H1 (cell line): ENCODE data around the gene NBAS. TPM values are rescaled to one million over a fixed set of nuclear protein-coding genes. Genes with fewer than 3 reads are reported as not detected.

Experiments
- CTCF ChIA-PET: fragments of 300-600 bp; sonication (Branson Sonifier 250); formaldehyde crosslinking; loops from one replicate; lab custom pipeline; 2021; ENCODE audit not compliant: partially characterized antibody; lab: Charles Lee
- POLR2A ChIA-PET: fragments of 300-600 bp; sonication (Branson Sonifier 250); formaldehyde crosslinking; loops from one replicate; lab custom pipeline; 2021; ENCODE audit warnings: inconsistent platforms; ENCODE audit not compliant: partially characterized antibody; lab: Charles Lee
- DNase-seq, 2 experiments: peaks; one replicate each; pipeline versions ENCODE4 v3.0.0 to v3.0.0-alpha.2; 2010 to 2022; ENCODE audit warnings: low spot score in 2 of 2, low read depth in 1 of 2, mixed read lengths in 1 of 2
- FAIRE-seq: peaks from 2 replicates; lab custom pipeline; 2011; peaks lifted over from hg19 to GRCh38; lab: Jason Lieb, UNC
- H2AFZ ChIP-seq: 2 replicates; pipeline ENCODE4 v1.8.1; 2012; ENCODE audit warnings: low read length, inconsistent platforms
- H2AK5ac ChIP-seq: 2 replicates; pipeline ENCODE4 v1.6.1; 2013; ENCODE audit warnings: low read depth, low read length
- H2BK120ac ChIP-seq: replicated peaks from 2 replicates; pipeline ENCODE3; 2013; ENCODE audit warnings: low read depth, low read length, inconsistent platforms
- H2BK12ac ChIP-seq: 2 replicates; pipeline ENCODE4 v1.6.1; 2013; ENCODE audit warnings: low read depth, low read length
- H2BK15ac ChIP-seq: 2 replicates; pipeline ENCODE4 v1.6.1; 2013; ENCODE audit warnings: low read length
- H2BK20ac ChIP-seq: 2 replicates; pipeline ENCODE4 v1.6.1; 2013; ENCODE audit warnings: low read length
- H2BK5ac ChIP-seq: 2 replicates; pipeline ENCODE4 v1.6.1; 2013; ENCODE audit warnings: low read depth, low read length
- H3K14ac ChIP-seq: 2 replicates; pipeline ENCODE4 v1.6.1; 2013; ENCODE audit warnings: inconsistent platforms; ENCODE audit not compliant: insufficient read length
- H3K18ac ChIP-seq: 2 replicates; pipeline ENCODE4 v1.6.1; 2013; ENCODE audit warnings: low read length; ENCODE audit errors: extremely low read depth
- H3K23ac ChIP-seq: 2 replicates; pipeline ENCODE4 v1.6.1; 2013; ENCODE audit warnings: inconsistent platforms; ENCODE audit not compliant: insufficient read length
- H3K23me2 ChIP-seq: 2 replicates; pipeline ENCODE4 v1.6.1; 2013; ENCODE audit warnings: low read depth, low read length
- H3K27ac ChIP-seq: 2 replicates; pipeline ENCODE4 v1.6.1; 2011; ENCODE audit warnings: low read depth, low read length, inconsistent platforms
- H3K27me3 ChIP-seq, 4 experiments: replicated peaks in 1 of 4; 1 replicate in 1 of 4; 2 replicates in 3 of 4; pipeline versions ENCODE4 v1.6.1 to v1.8.1; 2011 to 2013; ENCODE audit warnings: low read length in 3 of 4, mild to moderate bottlenecking in 3 of 4, inconsistent platforms in 2 of 4, mixed read lengths in 2 of 4, moderate library complexity in 1 of 4; ENCODE audit not compliant: control insufficient read depth in 3 of 4, insufficient read depth in 3 of 4; ENCODE audit errors: extremely low read depth in 1 of 4
- H3K36me3 ChIP-seq, 4 experiments: 2 replicates each; pipeline versions ENCODE4 v1.6.1 to v1.8.1; 2011 to 2013; ENCODE audit warnings: mild to moderate bottlenecking in 4 of 4, low read length in 3 of 4, moderate library complexity in 2 of 4, control low read depth in 1 of 4, inconsistent platforms in 1 of 4; ENCODE audit not compliant: insufficient read depth in 4 of 4, control insufficient read depth in 2 of 4
- H3K4ac ChIP-seq: replicated peaks from 2 replicates; pipeline ENCODE3; 2013; ENCODE audit warnings: low read length, low read depth, mixed read lengths, inconsistent platforms; ENCODE audit not compliant: insufficient read length
- H3K4me1 ChIP-seq, 4 experiments: replicated peaks in 1 of 4; 1 replicate in 1 of 4; 2 replicates in 3 of 4; pipeline versions ENCODE4 v1.6.1 to v1.8.1; 2011 to 2013; ENCODE audit warnings: low read length in 3 of 4, inconsistent platforms in 2 of 4, mixed read lengths in 1 of 4; ENCODE audit not compliant: insufficient read depth in 4 of 4, control insufficient read depth in 3 of 4
- H3K4me2 ChIP-seq, 2 experiments: 2 replicates each; pipeline versions ENCODE4 v1.6.1 to v1.8.1; 2011 to 2013; ENCODE audit warnings: low read depth in 2 of 2, low read length in 2 of 2, control low read depth in 1 of 2, inconsistent platforms in 1 of 2, mild to moderate bottlenecking in 1 of 2; ENCODE audit not compliant: insufficient read depth in 1 of 2
- H3K4me3 ChIP-seq, 4 experiments: fragments of 200-600, 300-600 bp in 1 of 4; sonication (generic), shearing (Covaris generic), sonication (Bioruptor Twin) in 1 of 4; 2 replicates each; pipeline versions ENCODE4 v1.5.1 to v1.8.1; 2011 to 2016; ENCODE audit warnings: low read length in 4 of 4, low read depth in 3 of 4, control low read depth in 2 of 4, inconsistent platforms in 2 of 4, mild to moderate bottlenecking in 2 of 4, mixed read lengths in 1 of 4, moderate library complexity in 1 of 4; ENCODE audit not compliant: insufficient read depth in 2 of 4; ENCODE audit errors: extremely low read depth in 1 of 4
- H3K56ac ChIP-seq: replicated peaks from 2 replicates; pipeline ENCODE3; 2013; ENCODE audit warnings: low read depth, mild to moderate bottlenecking, mixed read lengths, low read length, inconsistent platforms; ENCODE audit not compliant: insufficient read length
- H3K79me1 ChIP-seq: 2 replicates; pipeline ENCODE4 v1.6.1; 2013; ENCODE audit warnings: low read depth, low read length, control low read depth
- H3K79me2 ChIP-seq, 2 experiments: 2 replicates each; pipeline versions ENCODE4 v1.6.1 to v1.8.1; 2012 to 2013; ENCODE audit warnings: low read length in 2 of 2, mild to moderate bottlenecking in 2 of 2, inconsistent platforms in 1 of 2; ENCODE audit not compliant: insufficient read depth in 2 of 2, control insufficient read depth in 1 of 2
- H3K9ac ChIP-seq, 4 experiments: replicated peaks in 1 of 4; 1 replicate in 1 of 4; 2 replicates in 3 of 4; pipeline versions ENCODE4 v1.6.1 to v1.8.1; 2011 to 2013; ENCODE audit warnings: low read depth in 3 of 4, low read length in 3 of 4, control low read depth in 2 of 4, mild to moderate bottlenecking in 2 of 4, moderate library complexity in 2 of 4, inconsistent platforms in 1 of 4; ENCODE audit errors: extremely low read depth in 1 of 4
- H3K9me3 ChIP-seq, 2 experiments: 2 replicates each; pipeline versions ENCODE4 v1.6.1 to v1.8.1; 2012 to 2013; ENCODE audit warnings: mild to moderate bottlenecking in 2 of 2, moderate library complexity in 2 of 2, control low read depth in 1 of 2, inconsistent platforms in 1 of 2, low read depth in 1 of 2, low read length in 1 of 2, mixed read lengths in 1 of 2; ENCODE audit not compliant: insufficient read depth in 2 of 2
- H4K20me1 ChIP-seq, 2 experiments: replicated peaks in 1 of 2; 2 replicates each; pipeline versions ENCODE3 to v1.8.1; 2011 to 2013; ENCODE audit warnings: inconsistent platforms in 2 of 2, low read length in 2 of 2, mild to moderate bottlenecking in 1 of 2; ENCODE audit not compliant: insufficient read depth in 2 of 2, control insufficient read depth in 1 of 2
- H4K5ac ChIP-seq: 2 replicates; pipeline ENCODE4 v1.6.1; 2013; ENCODE audit warnings: low read length, low read depth, mixed read lengths, inconsistent platforms; ENCODE audit not compliant: insufficient read length
- H4K8ac ChIP-seq: 2 replicates; pipeline ENCODE4 v1.8.0; 2013; ENCODE audit warnings: mild to moderate bottlenecking, moderate library complexity, low read length, inconsistent platforms; ENCODE audit not compliant: insufficient read depth; ENCODE audit errors: extremely low read depth
- H4K91ac ChIP-seq: replicated peaks from 2 replicates; pipeline ENCODE3; 2013; ENCODE audit warnings: low read length, mixed read lengths, inconsistent platforms; ENCODE audit not compliant: insufficient read length
- BRCA1 ChIP-seq: IDR thresholded peaks from 2 replicates; pipeline ENCODE4 v1.6.1; 2012; ENCODE audit warnings: low read depth, low read length, improper control_type of control experiment
- CHD1 ChIP-seq: IDR thresholded peaks from 2 replicates; pipeline ENCODE4 v1.6.1; 2012; ENCODE audit warnings: low read depth, low read length, improper control_type of control experiment
- GABPA ChIP-seq: IDR thresholded peaks from 2 replicates; pipeline ENCODE4 v1.6.1; 2011; ENCODE audit warnings: mild to moderate bottlenecking, low read length, moderate library complexity, borderline replicate concordance; ENCODE audit not compliant: insufficient read depth
- NANOG ChIP-seq: IDR thresholded peaks from 2 replicates; pipeline ENCODE4 v1.6.1; 2011; ENCODE audit warnings: low read length, low read depth, mild to moderate bottlenecking, inconsistent platforms; ENCODE audit not compliant: insufficient read depth, poor library complexity, severe bottlenecking
- POLR2A ChIP-seq, 2 experiments: IDR thresholded peaks; 1 replicate in 1 of 2; 2 replicates in 1 of 2; pipeline ENCODE4 v1.6.1; 2011; ENCODE audit warnings: low read depth in 2 of 2, low read length in 2 of 2, mild to moderate bottlenecking in 2 of 2; ENCODE audit errors: control extremely low read depth in 1 of 2
- POLR2AphosphoS5 ChIP-seq: IDR thresholded peaks from 2 replicates; pipeline ENCODE4 v1.6.1; 2011; ENCODE audit warnings: low read depth, low read length
- RBBP5 ChIP-seq: IDR thresholded peaks from 2 replicates; pipeline ENCODE4 v1.7.1; 2012; ENCODE audit warnings: low read depth, mild to moderate bottlenecking, inconsistent platforms, low read length, moderate library complexity, borderline replicate concordance
- RXRA ChIP-seq: IDR thresholded peaks from 2 replicates; pipeline ENCODE4 v1.6.1; 2011; ENCODE audit warnings: low read depth, mild to moderate bottlenecking, low read length, moderate library complexity; ENCODE audit not compliant: insufficient read depth
- SIX5 ChIP-seq: IDR thresholded peaks from 2 replicates; pipeline ENCODE4 v1.6.1; 2011; ENCODE audit warnings: mild to moderate bottlenecking, low read depth, low read length
- SP2 ChIP-seq: IDR thresholded peaks from 2 replicates; pipeline ENCODE4 v1.6.1; 2012; ENCODE audit warnings: mild to moderate bottlenecking, low read length, inconsistent platforms
- TCF12 ChIP-seq: IDR thresholded peaks from 2 replicates; pipeline ENCODE4 v1.6.1; 2011; ENCODE audit warnings: low read depth, mild to moderate bottlenecking, low read length
- TEAD4 ChIP-seq: IDR thresholded peaks from 2 replicates; pipeline ENCODE4 v1.6.1; 2012; ENCODE audit warnings: low read depth, low read length, inconsistent platforms, mixed read lengths
- YY1 ChIP-seq: IDR thresholded peaks from 2 replicates; pipeline ENCODE4 v1.6.1; 2011; ENCODE audit warnings: low read depth, mild to moderate bottlenecking, low read length
- WGBS, 2 experiments: shearing (Covaris generic) in 1 of 2; methylation state at CpG; one replicate each; pipeline versions ENCODE4 v1.1.6 to v1.1.7; 2013 to 2015; ENCODE audit warnings: low lambda C conversion rate in 2 of 2, mixed read lengths in 2 of 2, inconsistent platforms in 1 of 2, low coverage in 1 of 2, missing lambda C conversion rate in 1 of 2; ENCODE audit not compliant: insufficient replicate concordance in 2 of 2, insufficient coverage in 1 of 2, insufficient read length in 1 of 2; ENCODE audit errors: extremely low coverage in 1 of 2, missing lambda C conversion rate in 1 of 2; 5-methylcytosine and 5-hydroxymethylcytosine counted together
- polyA plus RNA-seq, 7 experiments: library from polyadenylated mRNA; depleted of rRNA in 3 of 7; stranded (reverse) in 5 of 7; unstranded in 2 of 7; fragments of >200 nt in 5 of 7; fragments of 200-250 nt in 2 of 7; gene quantifications; 1 replicate in 5 of 7; 2 replicates in 1 of 7; 4 replicates in 1 of 7; pipeline versions ENCODE4 v1.2.1 to v1.2.3, GENCODE V29; 2011 to 2013; ENCODE audit warnings: missing spikeins in 2 of 7, mixed read lengths in 2 of 7
- total RNA-seq: library from RNA; stranded (reverse); fragmentation: NEBNext Ultra II Directional; extraction: Animal tissue kit (Norgen Biotek cat#: 25700); gene quantifications from 2 replicates; pipeline ENCODE4 v1.2.1, GENCODE V29; 2021

The NBAS gene
- total and polyA plus RNA-seq, 2 of the 8 experiments (the other 6 are each of a cell fraction or from before 2014, with no cell fraction given), result 19.6 to 34.8 TPM

DNA sequence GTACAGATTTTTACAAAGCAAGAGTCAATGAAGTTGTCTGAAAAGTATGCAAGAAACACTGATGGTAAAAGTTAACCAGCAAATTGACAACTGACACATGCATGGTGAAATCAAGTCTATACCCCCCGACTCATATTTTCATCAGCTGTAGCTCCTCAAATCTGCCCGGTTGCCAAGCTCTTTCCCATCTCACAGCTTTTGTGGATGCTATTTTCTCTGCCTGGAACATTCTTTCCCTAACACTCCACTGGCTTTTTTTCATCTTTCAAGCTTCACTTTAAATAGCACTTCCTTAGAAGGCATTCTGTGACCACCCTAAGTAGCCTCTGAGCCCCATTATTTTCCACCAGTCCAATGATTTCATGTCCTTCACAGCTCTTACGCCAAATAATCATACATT is 18.1 kb downstream of the NBAS start:
- H2BK20ac ChIP-seq, result no peak overlapping the region
- no peaks in the 10 kb centered on the region for H3K4me1 ChIP-seq
- H3K4ac ChIP-seq, result no peak overlapping the region
- no peak overlapping the region for H2AFZ ChIP-seq
- no peak overlapping the region for H3K23ac ChIP-seq
- no peak overlapping the region for H2BK120ac ChIP-seq
- WGBS, 2 experiments, result 92% methylated on average over 3 of the region's 3 CpGs; no CpG with 5 or more reads in 1 of the 2 experiments
- no peak overlapping the region for H3K56ac ChIP-seq
- POLR2A ChIA-PET, result no interaction called here
- H3K36me3 ChIP-seq, result no peaks in the 10 kb centered on the region
- H3K79me2 ChIP-seq, result no peaks in the 10 kb centered on the region
- no peak overlapping the region for H3K4me2 ChIP-seq
- TF ChIP-seq SP2 (no peak), RXRA (no peak), POLR2AphosphoS5 (no peak), CHD1 (no peak), SIX5 (no peak), BRCA1 (no peak), POLR2A (IDR thresholded peaks at IDR 0.05; ENCODE audit: control extremely low read depth in 1 of 2, low read depth in 2 of 2, low read length in 2 of 2) (no peak), YY1 (no peak), TCF12 (no peak), RBBP5 (no peak), TEAD4 (no peak), NANOG (no peak), GABPA (no peak)
- FAIRE-seq (no peak), DNase-seq (no peak)
- H3K79me1 ChIP-seq, result no peaks in the 10 kb centered on the region
- no peak overlapping the region for H2AK5ac ChIP-seq
- no peak overlapping the region for H4K5ac ChIP-seq
- CTCF ChIA-PET, result no interaction called here
- no peak overlapping the region for H4K8ac ChIP-seq
- no peaks in the 10 kb centered on the region for H3K27me3 ChIP-seq
- H3K23me2 ChIP-seq, result no peaks in the 10 kb centered on the region
- H3K18ac ChIP-seq, result no peak overlapping the region
- H2BK12ac ChIP-seq, result no peak overlapping the region
- no peak overlapping the region for H3K9ac ChIP-seq
- H3K9me3 ChIP-seq, result no peaks in the 10 kb centered on the region
- H4K20me1 ChIP-seq, result no peaks in the 10 kb centered on the region
- no peak overlapping the region for H3K14ac ChIP-seq
- no peak overlapping the region for H3K27ac ChIP-seq
- H3K4me3 ChIP-seq, result no peak overlapping the region
- no peak overlapping the region for H2BK15ac ChIP-seq
- H2BK5ac ChIP-seq, result no peak overlapping the region
- no peak overlapping the region for H4K91ac ChIP-seq
